Fibroblast of villous mesenchyme (primary cell): ENCODE measurements around the gene SLC6A19. TPM values are rescaled to one million over a fixed set of nuclear protein-coding genes. Genes with fewer than 3 reads are reported as not detected.

Source experiments
- DNase-seq: peaks from one replicate; pipeline ENCODE4 v3.0.0-alpha.2; 2010; ENCODE audit warnings: low read depth
- H3K4me3 ChIP-seq: 2 replicates; pipeline ENCODE4 v1.5.1; 2011; ENCODE audit warnings: low read depth, mild to moderate bottlenecking, low read length
- CTCF ChIP-seq: IDR thresholded peaks from 2 replicates; pipeline ENCODE4 v1.5.1; 2012; ENCODE audit warnings: low read depth, mild to moderate bottlenecking, low read length; ENCODE audit not compliant: insufficient read depth
- total RNA-seq: library from RNA; depleted of rRNA; stranded (reverse); fragments of >200 nt; gene quantifications from 2 replicates; pipeline ENCODE4 v1.2.3, GENCODE V29; 2012

SLC6A19 gene
- total RNA-seq, 1 donor, result not detected

GRCh38 chr5:1181451-1182359 is 19.7 kb upstream of the SLC6A19 start:
- TF ChIP-seq CTCF, result no peak
- no peak for DNase-seq
- no peak overlapping the region for H3K4me3 ChIP-seq

GRCh38 chr5:1182360-1182632 is 19.1 kb upstream of the SLC6A19 start:
- no peak overlapping the region for H3K4me3 ChIP-seq
- DNase-seq, result no peak
- no peak for TF ChIP-seq CTCF

GRCh38 chr5:1182633-1183423 is 18.6 kb upstream of the SLC6A19 start:
- no peak for TF ChIP-seq CTCF
- no peak overlapping the region for H3K4me3 ChIP-seq
- no peak for DNase-seq

GRCh38 chr5:1183424-1184162 is 17.8 kb upstream of the SLC6A19 start:
- no peak for DNase-seq
- no peak overlapping the region for H3K4me3 ChIP-seq
- no peak for TF ChIP-seq CTCF

GRCh38 chr5:1184163-1184470 is 17.3 kb upstream of the SLC6A19 start:
- H3K4me3 ChIP-seq, result no peak overlapping the region
- no peak for DNase-seq
- no peak for TF ChIP-seq CTCF

GRCh38 chr5:1184481-1184880 is 16.9 kb upstream of the SLC6A19 start:
- TF ChIP-seq CTCF, result no peak
- no peak overlapping the region for H3K4me3 ChIP-seq
- no peak for DNase-seq
